ENCODE measurements around the gene GABRD. TPM values are rescaled to one million over a fixed set of nuclear protein-coding genes. Genes with fewer than 3 reads are reported as not detected.

GABRD gene
- total RNA-seq, 2 donors from 2014 or later = not detected

DNA sequence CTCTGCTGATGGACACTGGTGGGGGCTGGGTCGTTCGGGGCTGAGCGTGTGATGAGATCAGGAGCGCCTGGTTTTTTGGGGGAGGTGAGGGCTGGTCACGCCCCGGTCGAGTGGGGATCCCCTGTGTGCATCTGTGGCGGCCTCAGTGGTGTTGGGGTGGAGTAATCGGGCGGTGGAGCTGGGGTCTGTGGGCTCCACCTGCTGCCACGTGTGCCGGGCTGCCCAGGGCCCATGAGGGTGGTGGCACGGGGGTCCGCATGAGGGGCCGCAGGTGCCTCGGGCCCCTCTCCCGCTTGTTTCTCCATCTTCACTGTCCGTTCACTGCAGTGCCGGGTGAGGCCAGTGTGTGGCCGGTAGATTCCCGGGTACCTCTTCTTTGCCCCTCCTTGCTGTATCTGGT lies 48.2 kb downstream of the GABRD start:
- TF ChIP-seq, protein P1, sequence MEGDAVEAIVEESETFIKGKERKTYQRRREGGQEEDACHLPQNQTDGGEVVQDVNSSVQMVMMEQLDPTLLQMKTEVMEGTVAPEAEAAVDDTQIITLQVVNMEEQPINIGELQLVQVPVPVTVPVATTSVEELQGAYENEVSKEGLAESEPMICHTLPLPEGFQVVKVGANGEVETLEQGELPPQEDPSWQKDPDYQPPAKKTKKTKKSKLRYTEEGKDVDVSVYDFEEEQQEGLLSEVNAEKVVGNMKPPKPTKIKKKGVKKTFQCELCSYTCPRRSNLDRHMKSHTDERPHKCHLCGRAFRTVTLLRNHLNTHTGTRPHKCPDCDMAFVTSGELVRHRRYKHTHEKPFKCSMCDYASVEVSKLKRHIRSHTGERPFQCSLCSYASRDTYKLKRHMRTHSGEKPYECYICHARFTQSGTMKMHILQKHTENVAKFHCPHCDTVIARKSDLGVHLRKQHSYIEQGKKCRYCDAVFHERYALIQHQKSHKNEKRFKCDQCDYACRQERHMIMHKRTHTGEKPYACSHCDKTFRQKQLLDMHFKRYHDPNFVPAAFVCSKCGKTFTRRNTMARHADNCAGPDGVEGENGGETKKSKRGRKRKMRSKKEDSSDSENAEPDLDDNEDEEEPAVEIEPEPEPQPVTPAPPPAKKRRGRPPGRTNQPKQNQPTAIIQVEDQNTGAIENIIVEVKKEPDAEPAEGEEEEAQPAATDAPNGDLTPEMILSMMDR (conservative IDR thresholded peaks at IDR 0.05) = no peak
- no peaks in the 10 kb centered on the region for H3K27me3 ChIP-seq (ENCODE audit: control insufficient read depth, insufficient read depth, low read length, poor library complexity, severe bottlenecking)
- 93 to 100% methylated on average over 7 to 21 of the region's 21 CpGs for WGBS, 2 experiments (ENCODE audit: insufficient coverage in 1 of 2, insufficient read length in 1 of 2)

DNA sequence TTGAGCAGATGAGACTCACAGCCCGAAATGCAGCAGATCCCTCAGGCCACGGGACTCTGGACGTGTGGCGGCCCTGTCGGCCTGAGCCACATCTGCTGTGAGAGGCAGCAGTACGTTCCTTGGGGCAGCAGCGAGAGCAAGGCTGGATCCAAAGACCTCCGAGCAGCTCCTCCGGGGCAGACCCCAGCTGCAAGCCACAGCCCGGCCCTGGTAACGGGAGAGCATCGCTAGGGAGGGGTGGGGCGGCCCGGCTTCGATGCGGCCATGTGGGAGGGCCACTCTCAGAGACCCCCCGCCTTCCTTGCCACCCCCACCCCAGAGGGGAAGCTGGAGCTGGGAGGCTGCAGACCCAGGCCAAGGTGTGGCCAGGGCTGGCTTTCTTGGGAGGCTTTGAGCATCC lies 48.8 kb downstream of the GABRD start:
- Histone ChIP-seq H3K27me3 (ENCODE audit: control insufficient read depth, insufficient read depth, low read length, poor library complexity, severe bottlenecking) (no peaks in the 10 kb centered on the region), H3K9me3 (ENCODE audit: control insufficient read depth, low read length) (peaks cover 13% of the 10 kb centered on the region), H3K4me1 (ENCODE audit: control insufficient read depth, insufficient read depth, low read length) (no peaks in the 10 kb centered on the region), H3K4me3 (ENCODE audit: low read length) (no peak overlapping the region), H3K27ac (ENCODE audit: low read depth, low read length) (no peak overlapping the region), H3K9ac (ENCODE audit: extremely low read depth, low read length, poor library complexity, severe bottlenecking) (no peak overlapping the region), H3K36me3 (ENCODE audit: control insufficient read depth, insufficient read depth, low read length) (peaks cover 12% of the 10 kb centered on the region)
- Mint-ChIP-seq H3K27me3 (ENCODE audit: insufficient read depth) (no peaks in the 10 kb centered on the region), H3K4me1 (no peaks in the 10 kb centered on the region), H3K27ac (no peak overlapping the region), H3K36me3 (ENCODE audit: low read depth) (peaks cover 51% of the 10 kb centered on the region), H3K4me3 (no peak overlapping the region), H3K9me3 (peaks cover 22% of the 10 kb centered on the region)
- DNase-seq = no peak
- 90% methylated on average over 4 to 17 of the region's 17 CpGs for WGBS, 2 experiments (ENCODE audit: insufficient coverage in 1 of 2, insufficient read length in 1 of 2)
- TF ChIP-seq, protein P1 (conservative IDR thresholded peaks at IDR 0.05) = no peak

More for the DNA sequence above, 48.2 kb downstream of the GABRD start:
- H3K9me3 ChIP-seq (ENCODE audit: control insufficient read depth, low read length) = peaks cover 13% of the 10 kb centered on the region
- H3K9me3 Mint-ChIP-seq = peaks cover 22% of the 10 kb centered on the region
- H3K27ac Mint-ChIP-seq = no peak overlapping the region
- H3K27ac ChIP-seq (ENCODE audit: low read depth, low read length) = no peak overlapping the region
- H3K4me3 ChIP-seq (ENCODE audit: low read length) = no peak overlapping the region
- peaks cover 56% of the 10 kb centered on the region for H3K36me3 Mint-ChIP-seq (ENCODE audit: low read depth)
- no peak overlapping the region for H3K9ac ChIP-seq (ENCODE audit: extremely low read depth, low read length, poor library complexity, severe bottlenecking)
- H3K4me3 Mint-ChIP-seq = no peak overlapping the region
- H3K36me3 ChIP-seq (ENCODE audit: control insufficient read depth, insufficient read depth, low read length) = peaks cover 12% of the 10 kb centered on the region
- no peaks in the 10 kb centered on the region for H3K27me3 Mint-ChIP-seq (ENCODE audit: insufficient read depth)
- H3K4me1 ChIP-seq (ENCODE audit: control insufficient read depth, insufficient read depth, low read length) = no peaks in the 10 kb centered on the region
- DNase-seq = no peak
- H3K4me1 Mint-ChIP-seq = no peaks in the 10 kb centered on the region

DNA sequence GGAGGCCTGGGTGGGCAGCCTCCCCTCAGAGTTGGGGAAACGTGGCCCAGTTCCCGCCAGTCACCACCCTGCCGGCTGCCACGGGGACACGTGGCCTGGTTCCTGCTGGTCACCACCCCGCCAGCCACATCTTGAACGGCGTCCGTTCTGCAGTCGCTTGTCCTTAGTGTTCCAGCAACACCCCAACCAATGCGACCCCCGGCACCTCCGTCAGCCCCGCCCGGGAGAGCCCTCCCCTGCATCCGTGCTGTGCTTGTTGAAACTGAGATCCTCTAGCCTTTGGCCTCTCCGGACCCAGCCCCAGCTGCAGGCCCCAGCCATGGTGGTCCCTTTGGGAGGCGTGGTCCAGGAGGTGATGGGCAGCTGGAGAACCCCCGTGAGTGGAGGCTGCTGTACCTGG lies 49.8 kb downstream of the GABRD start:
- Mint-ChIP-seq H3K4me1 (no peaks in the 10 kb centered on the region), H3K9me3 (peaks cover 17% of the 10 kb centered on the region), H3K4me3 (no peak overlapping the region), H3K27me3 (ENCODE audit: insufficient read depth) (no peaks in the 10 kb centered on the region), H3K27ac (no peak overlapping the region), H3K36me3 (ENCODE audit: low read depth) (peaks cover 41% of the 10 kb centered on the region)
- Histone ChIP-seq H3K27ac (ENCODE audit: low read depth, low read length) (no peak overlapping the region), H3K9ac (ENCODE audit: extremely low read depth, low read length, poor library complexity, severe bottlenecking) (no peak overlapping the region), H3K36me3 (ENCODE audit: control insufficient read depth, insufficient read depth, low read length) (peaks cover 11% of the 10 kb centered on the region), H3K27me3 (ENCODE audit: control insufficient read depth, insufficient read depth, low read length, poor library complexity, severe bottlenecking) (no peaks in the 10 kb centered on the region), H3K4me1 (ENCODE audit: control insufficient read depth, insufficient read depth, low read length) (no peaks in the 10 kb centered on the region), H3K9me3 (ENCODE audit: control insufficient read depth, low read length) (peaks cover 11% of the 10 kb centered on the region), H3K4me3 (ENCODE audit: low read length) (no peak overlapping the region)
- TF ChIP-seq, protein P1 (conservative IDR thresholded peaks at IDR 0.05) = no peak
- DNase-seq = no peak
- 93 to 100% methylated on average over 5 to 19 of the region's 19 CpGs for WGBS, 2 experiments (ENCODE audit: insufficient coverage in 1 of 2, insufficient read length in 1 of 2)

Measured in endodermal cell (in vitro differentiated cells).